ENCODE measurements around the gene SOX2.

DNA sequence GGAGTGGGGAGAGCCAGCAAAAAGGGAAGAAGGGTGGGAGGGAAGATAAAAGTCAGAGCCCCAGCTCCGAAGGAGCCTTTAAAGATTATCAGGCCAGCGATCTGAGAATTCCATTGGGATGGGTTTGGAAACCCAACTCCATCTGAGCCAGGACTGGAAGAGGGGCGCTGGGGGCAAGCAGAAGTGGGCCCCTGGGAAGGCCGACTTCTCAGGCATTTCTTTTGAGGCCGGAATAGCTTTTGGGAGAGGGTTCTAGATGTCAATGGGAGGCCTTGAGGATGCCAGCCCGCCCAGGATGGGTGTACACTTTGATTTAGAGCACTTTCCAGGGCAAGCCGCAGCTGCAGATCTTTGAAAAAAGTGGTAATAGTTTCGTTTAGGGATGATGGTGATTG lies 6.6 kb upstream of the SOX2 start:
- TF ChIP-seq, protein P1, sequence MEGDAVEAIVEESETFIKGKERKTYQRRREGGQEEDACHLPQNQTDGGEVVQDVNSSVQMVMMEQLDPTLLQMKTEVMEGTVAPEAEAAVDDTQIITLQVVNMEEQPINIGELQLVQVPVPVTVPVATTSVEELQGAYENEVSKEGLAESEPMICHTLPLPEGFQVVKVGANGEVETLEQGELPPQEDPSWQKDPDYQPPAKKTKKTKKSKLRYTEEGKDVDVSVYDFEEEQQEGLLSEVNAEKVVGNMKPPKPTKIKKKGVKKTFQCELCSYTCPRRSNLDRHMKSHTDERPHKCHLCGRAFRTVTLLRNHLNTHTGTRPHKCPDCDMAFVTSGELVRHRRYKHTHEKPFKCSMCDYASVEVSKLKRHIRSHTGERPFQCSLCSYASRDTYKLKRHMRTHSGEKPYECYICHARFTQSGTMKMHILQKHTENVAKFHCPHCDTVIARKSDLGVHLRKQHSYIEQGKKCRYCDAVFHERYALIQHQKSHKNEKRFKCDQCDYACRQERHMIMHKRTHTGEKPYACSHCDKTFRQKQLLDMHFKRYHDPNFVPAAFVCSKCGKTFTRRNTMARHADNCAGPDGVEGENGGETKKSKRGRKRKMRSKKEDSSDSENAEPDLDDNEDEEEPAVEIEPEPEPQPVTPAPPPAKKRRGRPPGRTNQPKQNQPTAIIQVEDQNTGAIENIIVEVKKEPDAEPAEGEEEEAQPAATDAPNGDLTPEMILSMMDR (IDR thresholded peaks at IDR 0.05), result no peak
- TF ChIP-seq POLR2AphosphoS5 (IDR thresholded peaks at IDR 0.05), result no peak
- no peak for TF ChIP-seq POLR2A (IDR thresholded peaks at IDR 0.05)
